Panc1 (cell line): ENCODE results near the gene OPHN1.

Experiments
- CTCF ChIP-seq: fragments of 450-650 bp; IDR thresholded peaks from 2 replicates; pipeline ENCODE4 v1.5.1; 2017; ENCODE audit warnings: mild to moderate bottlenecking
- POLR2AphosphoS5 ChIP-seq: IDR thresholded peaks from 2 replicates; pipeline ENCODE4 v1.6.1; 2012; ENCODE audit warnings: mild to moderate bottlenecking, low read depth, low read length, moderate library complexity
- TCF7L2 ChIP-seq: IDR thresholded peaks from 2 replicates; pipeline ENCODE4 v1.6.1; 2011; ENCODE audit warnings: mild to moderate bottlenecking, low read depth, low read length, inconsistent platforms

- TF ChIP-seq CTCF (no peak), POLR2AphosphoS5 (no peak), TCF7L2 (no peak)
These were observed 145.2 kb downstream of the OPHN1 start for GRCh38 chrX:68288127-68288526.
